Amniotic epithelial cell (primary cell): ENCODE measurements around the gene CCDC158.
"Not testable (repeated sequence)": the region's sequence is repeated elsewhere in the genome, so short reads cannot be mapped to it uniquely, and the experiment has no call there.

Source experiments
- DNase-seq: peaks from one replicate; pipeline ENCODE4 v3.0.0-alpha.2; 2010; ENCODE audit warnings: low read depth

The CCDC158 gene

DNA sequence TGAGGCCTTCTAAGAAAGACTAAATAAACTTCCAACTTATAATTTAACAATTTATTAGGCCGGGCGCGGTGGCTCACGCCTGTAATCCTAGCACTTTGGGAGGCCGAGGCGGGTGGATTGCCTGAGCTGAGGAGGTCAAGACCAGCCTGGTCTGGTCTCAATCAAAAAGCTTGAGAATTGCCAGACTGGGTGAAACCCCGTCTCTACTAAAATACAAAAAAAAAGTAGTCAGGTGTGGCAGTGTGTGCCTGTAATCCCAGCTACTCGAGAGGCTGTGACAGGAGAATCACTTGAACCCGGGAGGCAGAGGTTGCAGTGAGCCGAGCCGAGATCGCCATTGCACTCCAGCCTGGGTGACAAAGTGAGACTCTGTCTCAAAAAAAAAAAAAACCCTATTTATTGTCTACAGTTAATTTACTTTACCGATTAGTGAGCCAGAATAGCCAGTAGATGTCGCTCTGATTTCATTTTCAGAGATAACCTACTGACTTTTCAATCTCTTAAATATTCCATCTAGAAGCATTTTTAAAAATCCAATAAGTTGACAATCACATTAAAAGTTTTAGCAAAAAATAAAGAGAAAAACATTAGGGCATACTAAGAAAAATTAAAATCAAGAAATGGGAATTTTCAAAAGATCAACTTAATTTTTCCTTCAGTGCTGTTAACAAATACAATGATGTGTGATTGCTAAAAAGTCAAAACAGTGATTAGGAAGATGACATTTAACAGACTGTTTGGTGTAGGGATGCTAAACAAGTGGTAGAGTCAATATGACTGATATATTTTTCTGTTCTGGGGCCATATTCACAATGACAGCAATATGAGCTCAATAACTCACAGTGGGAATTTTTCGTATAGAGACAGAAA, 9.8 kb upstream of the CCDC158 start:
- DNase-seq = peak; percentile 50

- DNase-seq = no peak
These were observed 8.7 kb upstream of the CCDC158 start for GRCh38 chr4:76429636-76430035.

GRCh38 chr4:76426272-76426671, 5.3 kb upstream of the CCDC158 start:
- DNase-seq = no peak

- DNase-seq = not testable (repeated sequence)
These were observed 2.2 kb upstream of the CCDC158 start for GRCh38 chr4:76423159-76423558.

DNA sequence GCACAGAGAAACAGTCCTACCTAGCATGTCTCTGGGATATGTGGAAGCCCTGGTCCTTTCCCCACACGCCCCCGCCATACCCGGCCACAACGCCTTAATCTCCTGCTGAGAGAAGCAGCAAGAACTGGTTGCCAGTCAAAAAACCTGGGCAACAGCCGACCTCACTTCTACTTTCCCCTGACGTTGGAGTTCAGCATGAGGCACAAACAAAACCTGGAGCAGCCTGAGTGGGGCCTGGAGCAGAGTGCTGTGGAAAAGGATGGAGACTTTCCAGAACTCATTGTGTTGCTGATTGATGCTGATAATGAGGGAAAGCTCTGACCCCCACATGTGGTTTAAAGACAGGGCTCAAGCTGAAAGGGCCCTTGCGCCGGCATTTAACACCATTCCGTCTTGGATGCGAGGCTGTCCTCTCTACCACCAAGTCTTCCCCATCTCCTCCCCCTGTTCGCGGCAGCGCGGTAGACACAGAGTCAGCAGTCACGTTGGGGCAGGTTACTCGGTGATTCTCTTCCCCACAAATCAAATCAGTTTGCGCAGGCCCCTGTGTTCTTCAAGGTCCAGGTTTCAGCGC, 666 bp downstream of the CCDC158 start:
- no peak for DNase-seq

DNA sequence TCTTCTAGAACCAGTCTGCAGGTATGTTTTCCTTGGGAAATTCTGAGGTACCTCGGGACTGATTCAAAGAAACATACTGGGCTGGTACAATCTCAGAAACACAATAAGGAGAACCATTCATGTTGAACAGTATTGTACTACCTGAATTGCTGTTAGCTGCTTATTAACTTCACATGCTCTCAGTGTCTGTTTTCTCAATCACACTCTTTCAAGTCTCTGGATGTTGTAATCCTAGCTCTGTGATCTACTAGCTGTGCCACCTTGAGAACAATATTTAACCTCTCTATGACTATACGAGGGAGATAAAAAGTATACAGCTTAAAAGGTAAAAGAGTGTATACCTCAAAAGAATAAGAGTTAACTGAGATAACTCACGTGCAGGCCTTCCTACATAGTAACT, 10.3 kb downstream of the CCDC158 start:
- DNase-seq = no peak

- DNase-seq = peak; percentile 63
These were observed 13.4 kb downstream of the CCDC158 start for GRCh38 chr4:76407440-76408119.

DNA sequence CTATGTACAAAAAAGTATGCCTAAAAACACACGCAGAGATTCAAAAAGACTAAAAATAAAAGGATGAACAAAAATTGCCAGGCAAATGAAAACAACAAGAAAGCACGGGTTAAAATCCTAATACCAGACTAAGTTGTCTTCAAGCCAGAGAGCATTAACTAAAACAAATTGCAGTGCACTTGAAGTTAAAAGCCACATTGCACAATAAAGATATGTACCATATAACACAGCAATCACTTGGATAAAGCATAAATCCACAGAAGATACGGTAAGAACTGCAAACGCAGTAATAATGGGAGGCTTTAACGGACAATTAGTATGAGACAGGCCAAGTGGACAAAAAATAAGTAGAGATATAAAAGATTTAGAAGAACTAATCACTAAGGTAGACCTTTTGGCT, 14.9 kb downstream of the CCDC158 start:
- DNase-seq = peak; percentile 59

DNA sequence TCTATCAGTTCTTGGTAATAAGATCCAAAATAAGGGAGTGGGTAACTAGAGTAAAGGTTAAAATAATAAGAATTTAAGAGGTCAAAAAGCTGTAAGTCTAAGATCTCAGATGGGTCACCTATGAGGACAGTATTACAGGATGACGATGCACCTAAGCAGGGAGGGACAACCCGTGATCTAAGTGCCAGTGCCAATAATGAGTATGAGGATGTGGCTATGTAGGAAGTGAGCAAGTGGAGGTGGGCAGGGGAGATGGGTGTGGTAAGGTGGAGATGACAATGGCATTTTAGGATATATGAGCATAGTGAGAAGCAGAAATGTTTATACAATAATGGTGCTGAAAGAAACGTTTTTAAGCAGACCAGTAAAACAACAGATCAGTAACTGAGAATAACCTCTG, 19.3 kb downstream of the CCDC158 start:
- no peak for DNase-seq

DNA sequence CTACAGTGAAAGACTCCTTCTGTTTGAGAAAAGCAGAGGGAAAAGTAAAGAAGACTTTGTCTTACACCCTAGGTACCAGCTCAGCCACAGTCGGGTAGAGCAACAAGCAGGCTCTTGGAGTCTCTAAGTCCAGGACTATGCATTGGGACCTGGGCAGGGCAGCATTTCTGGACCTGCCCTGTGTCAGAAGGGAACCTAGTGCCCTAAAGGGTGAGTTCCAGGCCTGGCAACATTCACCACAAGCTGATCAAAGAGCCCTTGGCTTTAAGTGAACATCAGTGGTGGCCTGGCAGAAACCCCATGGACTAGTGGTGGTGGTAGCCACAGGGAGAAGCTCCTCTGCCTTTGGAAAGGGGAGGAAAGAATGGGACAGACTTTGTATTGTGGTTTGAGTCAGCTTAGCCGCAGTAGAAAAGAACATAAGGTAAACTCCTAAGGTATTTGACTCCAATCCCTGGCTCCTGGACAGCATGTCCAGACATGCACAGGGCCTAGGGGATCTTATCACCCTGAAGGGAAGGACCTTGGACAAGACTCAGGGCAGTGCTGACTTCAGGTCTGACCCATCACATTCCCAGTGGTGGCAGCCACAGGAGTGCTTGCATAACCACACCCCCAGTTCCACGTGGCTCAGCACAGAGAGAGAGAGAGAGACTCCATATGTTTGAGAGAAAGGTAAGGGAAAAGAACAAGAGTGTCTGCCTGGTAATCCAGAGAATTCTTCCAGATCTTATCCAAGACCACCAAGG, 32.6 kb downstream of the CCDC158 start:
- peak; percentile 27 for DNase-seq

DNA sequence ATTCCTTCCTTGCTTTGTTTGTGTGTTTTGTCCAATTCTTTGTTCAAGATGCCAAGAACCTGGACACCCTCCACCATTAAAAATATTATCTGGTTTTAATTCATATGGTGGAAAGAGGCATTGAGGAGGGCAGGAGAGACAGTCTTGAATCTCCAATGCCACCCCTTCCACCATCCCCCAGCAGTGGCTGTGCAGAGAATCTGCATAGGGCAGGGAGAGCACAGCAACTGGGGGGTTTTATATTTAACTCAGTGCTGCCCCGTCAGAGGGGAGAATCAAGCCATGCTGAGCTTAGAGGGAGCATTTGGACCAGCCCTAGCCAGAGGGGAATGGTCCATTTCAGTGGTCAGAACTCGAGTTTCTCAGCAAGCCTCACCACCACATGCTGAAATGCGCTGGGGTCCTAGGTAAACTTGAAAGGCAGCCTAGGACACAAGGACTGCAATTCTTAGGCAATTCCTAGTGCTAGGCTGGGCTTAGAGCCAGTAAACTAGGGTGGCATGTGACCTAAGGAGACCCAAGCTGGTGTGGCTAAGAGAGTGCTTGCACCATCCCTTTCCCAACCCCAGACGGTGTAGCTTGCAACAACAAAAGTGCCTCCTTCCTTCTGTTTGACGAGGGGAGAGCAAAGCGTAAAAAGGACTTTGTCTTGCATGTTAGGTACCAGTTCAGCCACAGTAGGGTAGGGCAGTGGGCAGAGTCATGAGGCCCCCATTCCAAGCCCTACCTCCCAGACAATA, 34.2 kb downstream of the CCDC158 start:
- DNase-seq = peak; percentile 8

DNA sequence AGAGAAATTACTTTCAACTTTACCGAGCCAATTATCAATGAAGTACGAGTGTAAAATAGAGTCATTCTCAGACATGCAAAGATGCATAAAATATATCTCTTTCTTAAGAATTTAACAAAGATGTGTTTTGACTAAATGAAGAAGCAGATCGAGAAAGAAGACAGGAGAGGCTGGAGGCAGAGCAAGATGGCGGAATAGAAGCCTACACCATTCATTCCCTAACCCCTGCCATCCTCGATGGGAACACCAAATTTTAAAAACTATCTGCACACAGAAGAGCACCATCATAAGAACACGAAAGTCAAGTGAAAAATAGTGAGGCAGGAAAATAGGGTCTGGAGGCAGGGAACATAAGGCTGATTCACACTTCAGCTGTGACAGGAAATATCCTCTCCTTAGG, 35.0 kb downstream of the CCDC158 start:
- no peak for DNase-seq

- peak; percentile 49 for DNase-seq
These were observed 36.9 kb downstream of the CCDC158 start for GRCh38 chr4:76384052-76384451.

GRCh38 chr4:76383001-76383400, 37.9 kb downstream of the CCDC158 start:
- DNase-seq = no peak

GRCh38 chr4:76381986-76382385, 39.0 kb downstream of the CCDC158 start:
- no peak for DNase-seq

GRCh38 chr4:76380561-76380960, 40.4 kb downstream of the CCDC158 start:
- DNase-seq = no peak

GRCh38 chr4:76377911-76378310, 43.0 kb downstream of the CCDC158 start:
- DNase-seq = peak; percentile 88

DNA sequence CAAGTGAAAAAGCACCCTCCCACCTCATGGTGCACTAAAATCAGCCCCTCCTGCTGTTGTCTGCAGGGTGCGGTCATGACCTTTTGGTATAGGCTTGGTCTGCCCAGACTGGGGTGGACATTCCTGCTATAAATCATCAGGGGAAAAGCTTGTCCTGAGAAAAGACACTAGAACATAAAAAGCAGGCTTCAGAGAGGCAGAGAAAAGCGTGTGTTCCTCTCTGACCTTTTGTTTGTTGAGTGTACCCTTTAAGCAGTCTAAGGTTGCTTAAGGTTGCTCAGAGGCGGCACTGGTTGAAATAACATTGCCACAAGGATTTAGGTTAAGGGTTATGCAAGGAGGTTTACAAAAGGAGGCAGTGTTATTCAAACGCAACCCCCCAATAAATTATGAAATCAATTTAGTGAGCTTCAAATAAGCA, 43.5 kb downstream of the CCDC158 start:
- DNase-seq = peak; percentile 79

GRCh38 chr4:76376534-76376933, 44.4 kb downstream of the CCDC158 start:
- no peak for DNase-seq

DNA sequence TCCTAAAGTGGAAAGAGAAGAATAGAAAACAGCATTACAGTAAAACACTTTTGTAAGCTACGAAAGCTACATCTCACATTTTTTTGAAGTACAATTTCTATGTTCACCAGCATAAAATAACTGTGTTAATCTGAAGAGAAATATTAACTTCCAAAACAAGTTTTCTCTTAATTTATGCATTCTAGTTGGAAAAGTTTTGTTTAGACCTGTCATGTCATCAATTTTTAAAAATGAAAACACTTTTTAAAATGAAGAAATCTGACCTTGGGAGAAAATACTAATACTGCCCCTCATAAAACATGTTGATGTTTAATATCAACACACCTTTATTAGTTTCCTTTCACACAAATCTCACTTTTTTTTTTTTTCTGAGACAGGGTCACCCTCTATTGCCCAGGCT, 45.2 kb downstream of the CCDC158 start:
- DNase-seq = no peak

GRCh38 chr4:76374798-76375197, 46.1 kb downstream of the CCDC158 start:
- DNase-seq = peak; percentile 10
